ENCODE results near the gene PTPRM.

- TF ChIP-seq CTCF (conservative IDR thresholded peaks at IDR 0.05; ENCODE audit: low read depth, low read length): no peak
- no peak for TF ChIP-seq EZH2 (IDR thresholded peaks at IDR 0.05; ENCODE audit: borderline replicate concordance, low read depth, low read length, poor library complexity, severe bottlenecking)
Measured at GRCh38 chr18:7686278-7686677, 119.2 kb downstream of the PTPRM start.
